Pancreas (tissue), 10 donors: ENCODE measurements around the gene CSNK2A1. TPM values are rescaled to one million over a fixed set of nuclear protein-coding genes. Genes with fewer than 3 reads are reported as not detected.

Experiments
- ATAC-seq, 4 donors: fragments of 200-7000 bp; cut with Tn5 transposase; one replicate each; pipeline versions ENCODE4 v1.8.0 to v1.9.1; 2020; ENCODE audit warnings: mild to moderate bottlenecking in 4 of 4, moderate library complexity in 4 of 4
- DNase-seq, 6 donors: peaks; one replicate each; pipeline ENCODE4 v3.0.0-alpha.2; 2020
- FAIRE-seq: peaks from 2 replicates; lab custom pipeline; 2012; peaks lifted over from hg19 to GRCh38; lab: Jason Lieb, UNC
- H3K27ac ChIP-seq, 4 donors: fragments of 200-600 bp; sonication (generic); 1 replicate in 3 of 4; 2 replicates in 1 of 4; pipeline versions ENCODE4 v1.5.0 to v1.8.0; 2020
- H3K27me3 ChIP-seq, 4 donors: fragments of 200-600 bp; one replicate each; pipeline ENCODE4 v1.8.0; 2021
- H3K36me3 ChIP-seq, 3 donors: fragments of 200-600 bp; sonication (generic) in 1 of 3; one replicate each; pipeline versions ENCODE4 v1.5.0 to v1.8.0; 2020 to 2021
- H3K4me1 ChIP-seq, 3 donors: fragments of 200-600 bp; one replicate each; pipeline ENCODE4 v1.8.0; 2021
- H3K4me3 ChIP-seq, 4 donors: fragments of 200-600 bp; sonication (generic) in 2 of 4; one replicate each; pipeline versions ENCODE4 v1.5.0 to v1.8.0; 2020 to 2021
- H3K9me3 ChIP-seq, 4 donors: fragments of 200-600 bp; one replicate each; pipeline ENCODE4 v1.8.0; 2021
- CTCF ChIP-seq, 4 donors: fragments of 200-600 bp; sonication (generic) in 3 of 4; IDR thresholded peaks; one replicate each; pipeline versions ENCODE4 v1.5.0 to v1.8.0; 2021; ENCODE audit warnings: antibody characterized with exemption in 4 of 4
- WGBS, 2 donors: extraction: QIAGEN DNeasy Blood & Tissue Kit; methylation state at CpG; one replicate each; pipeline ENCODE4 v1.1.7; 2013; 5-methylcytosine and 5-hydroxymethylcytosine counted together
- intact Hi-C, 3 donors: fragments of 100-400 bp; cut with DNase I; formaldehyde crosslinking; loops; one replicate each; pipeline versions ENCODE4 v1.11.1 to v1.14.2; 2022
- polyA plus RNA-seq, 2 donors: library from polyadenylated mRNA; stranded (reverse); fragments of 200-250 nt; gene quantifications; one replicate each; pipeline ENCODE4 v1.2.3, GENCODE V29; 2013
- total RNA-seq, 6 donors: library from RNA; stranded (reverse); fragmentation: NEBNext Ultra II Directional in 4 of 6; extraction: Animal tissue kit (Norgen Biotek cat#: 25700) in 4 of 6; gene quantifications; one replicate each; pipeline versions ENCODE4 v1.2.1 to v1.2.4, GENCODE V29; 2021 to 2023
- donor health status: healthy with polysubstance abuse.
- donor health status: DM: no; HTN: no; CAD: no; lungs with moderate emphysema.
- donor health status: DM: no; HTN: no; CAD: no.
- donor health status: control.
- donor health status: control.
- donor health status: Bipolar disorder and iron deficiency.
- donor health status: DM: yes; HTN: yes; CAD: no.
- donor health status: DM: no; HTN: no; CAD: no.
- donor health status: DM: no; HTN: no; CAD: no.
- donor health status: DM: yes; HTN: yes; CAD: no.

The CSNK2A1 gene
- total and polyA plus RNA-seq, 8 donors, result 12.7 to 57.4 (median 46.2) TPM

- intact Hi-C loops, result loop anchor here in 2 of 3 donors (10.0 kb wide), 1 partner anchor 76 kb away; no protein-coding TSS in a partner anchor
- TF ChIP-seq CTCF (IDR thresholded peaks at IDR 0.05), result no peak
- FAIRE-seq, result no peak
- no peak for ATAC-seq
- Histone ChIP-seq H3K4me1 (no peaks in the 10 kb centered on the region), H3K27me3 (no peaks in the 10 kb centered on the region), H3K27ac (no peak overlapping the region), H3K4me3 (no peak overlapping the region), H3K9me3 (no peaks in the 10 kb centered on the region), H3K36me3 (peaks cover 0 to 18% (median 4%) of the 10 kb centered on the region in 3 donors)
- peak in 1 of 6 donors; percentile 50 for DNase-seq
- 89 to 90% methylated on average over 20 to 21 of the region's 21 CpGs for WGBS, 2 donors
These were observed 113.2 kb downstream of the CSNK2A1 start for GRCh38 chr20:430091-430999.

GRCh38 chr20:428658-429200 is 114.9 kb downstream of the CSNK2A1 start:
- no peak for ATAC-seq
- H3K36me3 ChIP-seq, result peaks cover 0 to 13% (median 0%) of the 10 kb centered on the region in 3 donors

GRCh38 chr20:427849-428657 is 115.5 kb downstream of the CSNK2A1 start:
- Histone ChIP-seq H3K4me3 (no peak overlapping the region), H3K27me3 (no peaks in the 10 kb centered on the region), H3K36me3 (peaks cover 0 to 13% (median 0%) of the 10 kb centered on the region in 3 donors), H3K9me3 (no peaks in the 10 kb centered on the region), H3K27ac (no peak overlapping the region), H3K4me1 (no peaks in the 10 kb centered on the region)
- WGBS, 2 donors, result 92 to 93% methylated on average over 14 of the region's 14 CpGs
- no peak for ATAC-seq
- DNase-seq, result peak in 1 of 6 donors; percentile 27
- TF ChIP-seq CTCF (IDR thresholded peaks at IDR 0.05), result no peak
- intact Hi-C loops, result no loop called here
- FAIRE-seq, result no peak

More at GRCh38 chr20:428658-429200, 114.9 kb downstream of the CSNK2A1 start:
- H3K27me3 ChIP-seq, result no peaks in the 10 kb centered on the region
- intact Hi-C loops, result no loop called here
- WGBS, 2 donors, result 89 to 90% methylated on average over 14 of the region's 14 CpGs
- no peaks in the 10 kb centered on the region for H3K9me3 ChIP-seq
- no peaks in the 10 kb centered on the region for H3K4me1 ChIP-seq
- no peak overlapping the region for H3K4me3 ChIP-seq
- no peak overlapping the region for H3K27ac ChIP-seq
- TF ChIP-seq CTCF (IDR thresholded peaks at IDR 0.05), result no peak
- DNase-seq, result peak in 1 of 6 donors; percentile 53
- FAIRE-seq, result no peak

GRCh38 chr20:427401-427800 is 116.2 kb downstream of the CSNK2A1 start:
- no peaks in the 10 kb centered on the region for H3K27me3 ChIP-seq
- no peak for TF ChIP-seq CTCF (IDR thresholded peaks at IDR 0.05)
- WGBS, 2 donors, result 92 to 94% methylated on average over 4 of the region's 4 CpGs
- ATAC-seq (no peak), DNase-seq (peak in 1 of 6 donors; percentile 50), FAIRE-seq (no peak)
- no peaks in the 10 kb centered on the region for H3K9me3 ChIP-seq
- H3K4me3 ChIP-seq, result no peak overlapping the region
- no peaks in the 10 kb centered on the region for H3K4me1 ChIP-seq
- no peak overlapping the region for H3K27ac ChIP-seq
- intact Hi-C loops, result no loop called here
- peaks cover 0 to 13% (median 0%) of the 10 kb centered on the region in 3 donors for H3K36me3 ChIP-seq
